ENCODE measurements around the gene CSTPP1. TPM values are rescaled to one million over a fixed set of nuclear protein-coding genes. Genes with fewer than 3 reads are reported as not detected.
"Not testable (repeated sequence)": the region's sequence is repeated elsewhere in the genome, so short reads cannot be mapped to it uniquely, and the experiment has no call there.

The CSTPP1 gene
- total RNA-seq, 1 donor from 2014 or later = 22.0 TPM

GRCh38 chr11:47178316-47178715 is 241.8 kb downstream of the CSTPP1 start:
- no peak for DNase-seq (ENCODE audit: low read depth)

GRCh38 chr11:47178737-47179654 is 242.4 kb downstream of the CSTPP1 start:
- DNase-seq (ENCODE audit: low read depth) = no peak

- peak; percentile 46 for DNase-seq (ENCODE audit: low read depth)
Observed at GRCh38 chr11:47179655-47179991, 243.1 kb downstream of the CSTPP1 start.

DNA sequence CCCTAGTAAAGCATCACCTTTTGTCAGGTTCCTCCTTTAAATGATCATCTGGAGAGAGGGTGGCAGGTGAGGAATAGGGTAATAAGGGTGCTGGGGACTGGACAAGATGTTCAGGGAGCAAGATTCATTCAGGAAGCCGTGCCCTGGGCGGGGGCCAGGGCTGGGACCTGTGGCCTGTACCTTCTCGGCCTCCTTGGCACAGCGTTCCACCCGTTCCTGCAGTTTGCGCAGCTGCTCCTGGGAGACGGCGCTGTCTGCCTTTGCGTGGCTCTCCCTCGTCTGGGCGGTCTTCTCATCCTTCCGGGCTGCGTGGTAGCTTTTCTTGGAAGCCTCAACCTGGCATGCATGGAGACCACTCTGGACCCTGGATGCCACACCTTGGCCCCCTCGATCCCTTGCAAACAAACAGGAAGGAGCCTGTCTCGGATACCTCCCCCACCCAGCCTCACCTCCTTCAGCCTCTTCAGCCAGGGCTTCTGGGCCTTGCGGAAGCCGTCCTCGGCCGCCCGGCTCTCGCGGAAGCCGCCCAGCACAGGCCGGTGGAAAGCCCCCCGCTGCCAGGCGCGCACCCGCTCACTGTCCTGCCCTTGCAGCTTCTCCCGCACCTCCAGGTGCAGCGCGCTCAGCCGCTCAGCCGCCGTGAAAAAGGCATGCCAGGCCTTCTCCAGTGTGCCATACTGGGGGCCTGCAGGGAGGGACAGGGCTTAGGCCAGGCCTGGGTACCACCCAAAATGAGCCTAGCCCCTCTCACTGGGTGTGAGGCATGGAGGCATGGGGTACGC is 243.6 kb downstream of the CSTPP1 start:
- no peak for DNase-seq (ENCODE audit: low read depth)

GRCh38 chr11:47181271-47181670 is 244.7 kb downstream of the CSTPP1 start:
- no peak for DNase-seq (ENCODE audit: low read depth)

GRCh38 chr11:47182380-47182779 is 245.8 kb downstream of the CSTPP1 start:
- no peak for DNase-seq (ENCODE audit: low read depth)

DNA sequence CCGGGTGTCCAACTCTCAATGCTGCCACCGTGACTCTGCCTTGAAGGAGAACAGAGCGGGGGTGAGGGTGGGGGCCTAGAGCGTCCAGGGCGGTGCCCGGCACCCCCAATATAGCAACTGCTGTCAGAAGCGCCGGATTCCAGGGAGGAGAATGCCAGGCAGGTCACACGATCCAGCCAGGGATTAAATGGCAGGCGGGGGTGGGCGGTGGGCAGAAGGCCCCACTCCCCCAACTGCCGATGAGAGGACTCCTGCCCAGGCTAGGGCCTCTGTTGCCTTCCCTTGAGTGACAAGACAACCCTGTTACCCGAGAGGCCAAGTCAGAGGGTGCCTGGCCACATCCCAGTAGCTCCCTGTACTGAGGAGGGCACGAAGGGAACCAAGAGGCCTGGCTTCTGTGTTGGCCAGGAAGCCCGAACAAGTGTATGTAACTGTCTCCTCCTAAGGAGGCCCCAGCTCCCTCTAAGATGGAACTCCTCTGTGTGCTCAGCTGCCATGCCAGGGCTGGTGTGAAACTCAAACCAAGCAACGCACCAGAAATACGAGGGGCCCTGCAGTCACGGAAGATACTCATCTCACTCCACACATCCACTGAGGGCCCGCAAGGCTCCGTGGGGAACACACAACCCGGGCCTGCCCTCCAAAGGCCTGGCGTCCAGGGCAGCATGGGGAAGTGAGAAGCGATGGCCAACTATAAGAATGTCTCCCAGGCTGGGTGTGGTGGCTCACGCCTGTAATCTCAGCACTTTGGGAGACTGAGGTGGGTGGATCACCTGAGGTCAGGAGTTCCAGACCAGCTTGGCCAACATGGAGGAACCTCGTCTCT is 246.7 kb downstream of the CSTPP1 start:
- peak; percentile 32 for DNase-seq (ENCODE audit: low read depth)

GRCh38 chr11:47183969-47184368 is 247.4 kb downstream of the CSTPP1 start:
- DNase-seq (ENCODE audit: low read depth) = peak; percentile 68

GRCh38 chr11:47184711-47185304 is 248.2 kb downstream of the CSTPP1 start:
- DNase-seq (ENCODE audit: low read depth) = no peak

DNA sequence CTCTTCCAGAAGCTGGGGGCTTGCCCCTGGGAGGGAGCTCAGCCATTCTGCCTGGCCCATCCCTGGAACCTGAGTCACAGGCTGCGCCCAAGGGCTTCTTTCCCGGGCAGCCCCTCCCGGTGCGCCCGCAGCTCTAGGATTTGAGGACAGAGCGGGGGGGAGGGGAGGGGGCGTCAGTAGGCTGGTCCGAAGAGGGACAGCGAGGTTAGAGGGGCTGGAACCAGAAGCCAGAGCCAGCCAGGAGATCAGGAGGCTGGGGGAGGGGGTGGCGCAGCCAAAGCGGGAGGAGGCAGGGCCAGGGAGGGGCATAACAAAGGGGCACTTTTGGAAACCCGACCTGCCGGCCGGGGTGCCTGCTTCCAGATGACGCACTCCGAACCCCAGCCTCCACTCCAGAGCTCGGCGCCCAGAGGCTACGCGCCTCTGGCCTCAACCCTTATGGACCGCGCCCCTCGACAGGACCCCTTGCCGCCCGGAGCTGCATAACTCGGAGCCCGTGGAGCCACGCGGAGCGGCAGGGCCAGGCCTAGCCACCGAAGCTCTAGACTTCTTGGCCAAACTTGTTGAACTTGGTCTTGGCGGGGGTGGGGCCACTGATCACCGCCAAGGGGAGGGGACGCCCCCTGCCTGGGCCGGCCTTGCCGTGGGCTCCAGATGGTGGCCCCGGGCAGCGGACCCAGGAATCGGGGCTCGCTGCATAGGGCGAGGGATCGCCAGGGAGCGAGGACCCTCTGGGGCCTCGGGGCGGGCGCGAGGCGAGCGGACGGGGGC is 248.9 kb downstream of the CSTPP1 start:
- DNase-seq (ENCODE audit: low read depth) = peak; percentile 63

DNA sequence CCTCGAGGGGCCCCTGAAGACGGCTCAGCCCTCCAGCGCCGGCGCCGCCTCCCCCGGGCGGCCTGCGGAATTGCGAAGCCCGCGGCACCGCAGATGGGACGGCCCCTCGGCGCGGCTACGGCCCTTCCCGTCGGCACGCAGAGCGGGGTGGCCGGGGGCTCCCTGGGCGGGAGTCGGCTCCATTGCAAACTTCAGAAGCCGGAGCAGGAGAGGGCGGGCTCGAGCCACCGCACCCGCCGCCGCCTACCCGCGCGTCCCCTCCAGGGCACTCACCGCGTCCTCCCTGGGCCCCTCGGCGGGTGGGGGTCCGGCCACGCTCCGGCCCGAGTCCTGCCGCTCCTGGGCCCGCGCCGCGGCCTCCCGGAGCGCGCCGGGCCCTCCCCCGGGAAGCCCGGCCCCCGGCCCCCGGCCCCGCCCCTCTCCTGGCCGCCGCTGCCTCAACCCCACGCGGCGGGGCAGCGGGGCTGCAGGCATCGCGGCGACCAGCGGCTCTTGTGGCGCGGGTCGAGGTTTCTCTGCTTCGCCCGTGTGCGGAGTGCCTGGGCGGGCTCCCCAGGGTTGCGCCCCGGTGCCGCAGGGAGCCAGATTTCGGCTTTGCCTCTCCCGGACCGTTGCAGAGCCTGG is 249.6 kb downstream of the CSTPP1 start, which contains the start of gene PACSIN3:
Gene PACSIN3, minus strand, starts transcription at position 359 of the 624 bp plus-strand sequence. CDS start 3,707 bp downstream, outside the sequence.
- peak; percentile 41 for DNase-seq (ENCODE audit: low read depth)

- peak; percentile 80 for DNase-seq (ENCODE audit: low read depth)
Observed at GRCh38 chr11:47186700-47187695, 250.4 kb downstream of the CSTPP1 start.

DNA sequence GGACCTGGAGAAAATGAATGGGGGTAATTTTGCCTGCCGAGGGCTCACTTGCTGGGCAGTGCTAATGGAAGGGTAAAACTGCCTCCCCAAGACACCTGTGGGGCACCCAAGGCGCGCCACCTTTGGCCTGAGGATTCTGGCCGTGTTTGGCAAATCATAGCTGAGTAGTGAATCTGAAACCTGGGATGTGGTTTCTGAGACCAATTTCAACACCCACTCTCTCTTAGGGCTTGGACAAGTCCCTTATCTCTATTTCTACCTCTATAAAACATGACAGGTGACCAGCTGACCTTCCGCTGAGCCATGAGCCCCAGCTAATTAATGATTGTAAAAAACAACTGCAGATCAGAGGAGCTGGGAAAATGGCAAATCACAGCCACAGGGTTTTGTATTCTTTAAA is 251.2 kb downstream of the CSTPP1 start:
- no peak for DNase-seq (ENCODE audit: low read depth)

DNA sequence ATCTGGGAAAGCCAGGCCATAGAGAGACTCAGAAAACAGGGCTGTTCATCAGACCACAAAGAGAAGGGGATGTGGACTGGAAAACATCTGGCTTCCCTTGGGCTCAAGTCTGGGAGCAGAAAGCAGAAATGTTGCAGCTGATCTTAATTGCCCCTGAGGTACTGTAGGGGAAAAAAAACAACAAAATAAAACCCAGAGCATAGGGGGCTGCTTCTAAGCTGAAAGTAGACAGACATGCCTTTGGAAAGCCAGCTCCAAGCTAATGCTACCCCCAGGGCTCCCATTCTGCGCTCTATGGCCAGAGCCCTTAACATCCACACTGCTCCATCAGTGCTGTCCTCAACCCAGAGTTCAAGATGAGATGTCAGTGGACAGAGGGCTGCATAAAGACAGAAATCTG is 251.7 kb downstream of the CSTPP1 start:
- no peak for DNase-seq (ENCODE audit: low read depth)

GRCh38 chr11:47189100-47189834 is 252.7 kb downstream of the CSTPP1 start:
- DNase-seq (ENCODE audit: low read depth) = peak; percentile 34

GRCh38 chr11:47191137-47191536 is 254.6 kb downstream of the CSTPP1 start:
- DNase-seq (ENCODE audit: low read depth) = not testable (repeated sequence)

GRCh38 chr11:47192111-47192510 is 255.6 kb downstream of the CSTPP1 start:
- no peak for DNase-seq (ENCODE audit: low read depth)

DNA sequence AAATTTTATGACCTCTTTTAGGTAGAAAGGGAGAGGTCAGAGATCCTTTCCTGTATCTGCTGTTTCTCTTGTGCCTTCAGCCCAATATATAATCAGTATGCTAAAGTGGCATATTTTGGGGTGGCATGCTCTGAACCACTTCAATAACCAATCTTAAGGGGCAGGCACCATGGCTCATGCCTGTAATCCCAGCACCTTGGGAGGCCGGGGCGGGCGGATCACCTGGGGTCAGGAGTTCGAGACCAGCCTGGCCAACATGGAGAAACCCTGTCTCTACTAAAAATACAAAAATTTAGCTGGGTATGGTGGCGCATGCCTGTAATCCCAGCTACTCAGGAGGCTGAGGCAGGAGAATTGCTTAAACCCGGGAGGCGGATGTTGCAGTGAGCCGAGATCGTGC is 261.6 kb downstream of the CSTPP1 start:
- DNase-seq (ENCODE audit: low read depth) = not testable (repeated sequence)
